HG03135 (cell line): ENCODE results near the gene PGF.

Source experiments
- ATAC-seq: cut with Tn5 transposase; IDR thresholded peaks from one replicate; pipeline ENCODE4 v1.9.1; 2021; ENCODE audit warnings: mild to moderate bottlenecking, moderate library complexity; ENCODE audit not compliant: unreplicated experiment

The PGF gene

GRCh38 chr14:74959596-74960180, 4.3 kb upstream of the PGF start:
- no peak for ATAC-seq

GRCh38 chr14:74956280-74957072, 1.1 kb upstream of the PGF start:
- no peak for ATAC-seq

GRCh38 chr14:74956027-74956279, 556 bp upstream of the PGF start:
- no peak for ATAC-seq

- no peak for ATAC-seq
Measured at GRCh38 chr14:74954947-74955228, 509 bp downstream of the PGF start.

- no peak for ATAC-seq
Measured at GRCh38 chr14:74954232-74954946, 1.0 kb downstream of the PGF start.

- no peak for ATAC-seq
Measured at GRCh38 chr14:74953686-74954085, 1.7 kb downstream of the PGF start.

GRCh38 chr14:74952697-74953484, 2.5 kb downstream of the PGF start:
- no peak for ATAC-seq

- no peak for ATAC-seq
Measured at GRCh38 chr14:74952180-74952665, 3.2 kb downstream of the PGF start.

- no peak for ATAC-seq
Measured at GRCh38 chr14:74951443-74952179, 3.8 kb downstream of the PGF start.

GRCh38 chr14:74950795-74951442, 4.5 kb downstream of the PGF start:
- no peak for ATAC-seq

GRCh38 chr14:74949859-74950573, 5.4 kb downstream of the PGF start:
- ATAC-seq = no peak

GRCh38 chr14:74949191-74949601, 6.2 kb downstream of the PGF start:
- ATAC-seq = no peak

- ATAC-seq = no peak
Measured at GRCh38 chr14:74948228-74949175, 6.9 kb downstream of the PGF start.

GRCh38 chr14:74947353-74948227, 7.8 kb downstream of the PGF start:
- ATAC-seq = no peak

- ATAC-seq = no peak
Measured at GRCh38 chr14:74946659-74947281, 8.6 kb downstream of the PGF start.

- no peak for ATAC-seq
Measured at GRCh38 chr14:74945852-74946658, 9.3 kb downstream of the PGF start.
